Stomach (tissue), 4 donors: ENCODE measurements around the gene IGSF9B.

Source experiments
- POLR2AphosphoS5 ChIP-seq, 3 donors: sonication (generic); formaldehyde crosslinking; IDR thresholded peaks; one replicate each; pipeline ENCODE4 v1.6.1; 2016; ENCODE audit warnings: antibody characterized with exemption in 3 of 3
- TF ChIP-seq, protein P1 (sequence below), 7 experiments: fragments of 450-650 bp in 4 of 7; fragments of 200-600 bp in 3 of 7; sonication (generic) in 3 of 7; IDR thresholded peaks; one replicate each; pipeline ENCODE4 v1.5.1; 2016 to 2019; ENCODE audit warnings: antibody characterized with exemption in 7 of 7, control low read depth in 2 of 7, mild to moderate bottlenecking in 1 of 7

DNA sequence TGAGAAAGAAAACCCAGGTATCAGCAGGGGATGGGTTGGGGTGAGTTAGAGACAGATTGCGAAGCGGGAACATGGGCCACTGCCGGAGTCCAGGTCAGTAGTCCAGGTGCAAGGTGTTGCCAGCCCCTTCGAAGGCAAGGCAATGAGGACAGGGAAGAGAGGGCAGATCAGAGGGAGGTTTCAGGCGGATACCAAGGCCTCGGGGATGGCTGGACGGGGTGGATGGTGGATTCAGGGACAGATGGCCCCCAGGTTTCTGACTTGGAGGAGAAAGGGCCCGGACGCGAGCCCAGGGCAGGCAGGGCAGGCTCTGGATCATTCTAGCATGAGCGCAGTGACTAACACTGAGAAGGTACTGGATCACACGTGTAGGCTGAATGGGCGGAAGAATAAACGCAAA is 25.4 kb upstream of the IGSF9B start:
- TF ChIP-seq, protein P1, sequence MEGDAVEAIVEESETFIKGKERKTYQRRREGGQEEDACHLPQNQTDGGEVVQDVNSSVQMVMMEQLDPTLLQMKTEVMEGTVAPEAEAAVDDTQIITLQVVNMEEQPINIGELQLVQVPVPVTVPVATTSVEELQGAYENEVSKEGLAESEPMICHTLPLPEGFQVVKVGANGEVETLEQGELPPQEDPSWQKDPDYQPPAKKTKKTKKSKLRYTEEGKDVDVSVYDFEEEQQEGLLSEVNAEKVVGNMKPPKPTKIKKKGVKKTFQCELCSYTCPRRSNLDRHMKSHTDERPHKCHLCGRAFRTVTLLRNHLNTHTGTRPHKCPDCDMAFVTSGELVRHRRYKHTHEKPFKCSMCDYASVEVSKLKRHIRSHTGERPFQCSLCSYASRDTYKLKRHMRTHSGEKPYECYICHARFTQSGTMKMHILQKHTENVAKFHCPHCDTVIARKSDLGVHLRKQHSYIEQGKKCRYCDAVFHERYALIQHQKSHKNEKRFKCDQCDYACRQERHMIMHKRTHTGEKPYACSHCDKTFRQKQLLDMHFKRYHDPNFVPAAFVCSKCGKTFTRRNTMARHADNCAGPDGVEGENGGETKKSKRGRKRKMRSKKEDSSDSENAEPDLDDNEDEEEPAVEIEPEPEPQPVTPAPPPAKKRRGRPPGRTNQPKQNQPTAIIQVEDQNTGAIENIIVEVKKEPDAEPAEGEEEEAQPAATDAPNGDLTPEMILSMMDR (IDR thresholded peaks at IDR 0.05), result no peak
- no peak for TF ChIP-seq POLR2AphosphoS5 (IDR thresholded peaks at IDR 0.05)
